HG02970 (cell line): ENCODE measurements around the gene COL9A1.

ENCODE experiments used
- ATAC-seq: cut with Tn5 transposase; IDR thresholded peaks from one replicate; pipeline ENCODE4 v1.9.1; 2021; ENCODE audit warnings: mild to moderate bottlenecking, moderate library complexity, moderate number of reproducible peaks; ENCODE audit not compliant: unreplicated experiment, low FRiP score

Gene COL9A1

DNA sequence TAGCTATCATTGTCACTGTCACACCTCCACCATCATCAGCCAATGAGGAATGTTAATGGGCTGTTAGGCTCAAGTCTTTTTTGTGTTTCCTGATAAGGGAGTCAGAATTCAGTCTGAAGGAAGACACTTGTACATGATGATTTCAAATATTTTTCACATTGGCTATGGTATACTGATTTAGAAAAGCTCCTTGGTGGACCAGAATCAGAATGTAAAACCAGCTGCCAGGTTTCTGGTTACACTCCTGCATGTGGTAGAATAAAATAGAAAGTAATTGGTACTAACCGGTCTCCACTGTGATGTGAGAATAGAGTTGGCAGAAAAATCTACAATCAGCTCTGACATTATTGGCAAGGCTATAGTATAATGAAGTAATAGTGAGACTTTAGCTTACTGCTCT is 10.7 kb downstream of the COL9A1 start:
- no peak for ATAC-seq

DNA sequence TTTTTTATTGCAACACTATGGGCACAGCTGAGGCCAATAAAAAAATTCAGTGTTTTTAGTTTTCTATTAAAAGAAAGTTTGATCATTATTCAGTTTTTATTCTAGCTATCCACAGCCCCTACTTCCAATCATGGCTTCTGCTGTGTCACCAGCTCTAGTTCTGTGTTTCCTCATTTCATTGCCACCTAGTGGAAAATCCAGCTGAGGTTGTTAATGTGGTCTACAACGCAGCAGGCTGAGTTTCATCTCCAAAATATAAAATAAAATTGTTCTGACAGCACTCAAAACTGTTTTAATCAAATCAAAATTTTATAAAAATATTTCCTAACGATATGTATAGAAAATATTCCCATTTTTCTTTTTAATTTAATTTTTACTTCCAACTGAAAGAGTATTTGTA is 13.6 kb downstream of the COL9A1 start:
- no peak for ATAC-seq

DNA sequence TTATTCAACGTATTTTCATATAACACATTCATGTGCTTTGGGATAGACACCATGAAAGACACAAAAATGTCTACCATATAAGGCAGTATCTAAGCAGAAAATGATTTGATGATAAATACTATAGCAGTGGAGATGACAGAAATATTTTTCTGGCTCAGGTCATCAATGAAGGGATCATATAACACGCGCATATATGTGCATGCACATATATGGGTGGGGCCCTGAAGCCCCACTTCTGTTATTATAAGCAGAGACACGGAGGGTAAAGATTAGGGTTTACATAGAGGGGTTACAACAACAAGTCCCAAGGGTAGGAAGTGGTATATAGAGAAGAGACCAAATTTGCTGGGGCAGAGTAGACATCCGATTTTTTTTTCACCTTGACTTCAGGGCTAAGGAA is 16.0 kb downstream of the COL9A1 start:
- ATAC-seq = no peak

DNA sequence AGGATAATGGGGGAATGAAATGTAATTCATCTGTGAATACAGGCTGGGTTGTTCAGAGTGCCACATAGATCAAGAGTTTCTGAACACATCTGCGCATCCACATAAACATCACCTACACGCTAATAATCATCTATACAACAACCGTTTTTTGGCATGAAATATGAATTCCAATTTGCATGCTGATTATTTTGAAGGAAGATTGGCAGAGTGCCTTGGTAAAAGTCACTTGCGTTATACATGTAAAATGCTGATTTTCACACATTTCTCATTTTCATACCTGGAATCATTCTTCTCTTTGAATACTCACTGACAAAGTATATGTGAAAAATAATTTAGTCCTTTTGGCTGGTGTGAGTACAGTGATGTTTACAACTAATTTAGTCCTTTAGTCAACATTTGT is 17.7 kb downstream of the COL9A1 start:
- ATAC-seq = no peak

- ATAC-seq = no peak
These were observed 19.9 kb downstream of the COL9A1 start for GRCh38 chr6:70282919-70283461.

DNA sequence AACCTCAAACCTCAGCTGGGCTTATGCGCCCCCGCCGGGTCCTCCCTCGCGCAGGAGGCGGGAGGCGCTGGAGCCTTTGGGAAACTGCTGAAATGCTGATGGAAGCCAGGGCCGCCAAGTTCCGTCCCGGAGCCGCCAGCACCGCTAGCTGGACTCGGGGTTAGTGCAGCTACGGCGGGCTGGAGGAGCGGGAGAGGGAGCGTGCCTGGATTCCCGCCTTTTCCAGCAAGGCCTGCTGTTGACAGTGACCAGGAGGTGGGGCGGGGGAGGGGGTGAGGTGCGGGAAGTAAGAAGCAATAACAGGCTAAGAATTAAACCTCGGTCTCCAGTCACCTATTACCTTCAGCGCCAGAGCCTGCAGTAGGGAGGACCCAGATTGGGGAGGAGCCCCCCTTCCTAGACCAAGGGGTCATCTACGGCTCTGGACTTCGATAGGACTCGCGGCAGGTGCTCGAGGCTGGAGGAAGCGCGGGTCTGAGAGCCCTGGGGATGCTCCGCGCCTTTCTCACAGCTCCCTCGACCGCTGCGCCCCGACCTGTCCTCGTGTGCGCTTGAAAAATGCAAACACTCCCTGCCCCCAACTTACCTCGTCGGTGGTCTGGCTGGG is 20.5 kb downstream of the COL9A1 start:
- no peak for ATAC-seq

- no peak for ATAC-seq
These were observed 21.0 kb downstream of the COL9A1 start for GRCh38 chr6:70281923-70282311.

DNA sequence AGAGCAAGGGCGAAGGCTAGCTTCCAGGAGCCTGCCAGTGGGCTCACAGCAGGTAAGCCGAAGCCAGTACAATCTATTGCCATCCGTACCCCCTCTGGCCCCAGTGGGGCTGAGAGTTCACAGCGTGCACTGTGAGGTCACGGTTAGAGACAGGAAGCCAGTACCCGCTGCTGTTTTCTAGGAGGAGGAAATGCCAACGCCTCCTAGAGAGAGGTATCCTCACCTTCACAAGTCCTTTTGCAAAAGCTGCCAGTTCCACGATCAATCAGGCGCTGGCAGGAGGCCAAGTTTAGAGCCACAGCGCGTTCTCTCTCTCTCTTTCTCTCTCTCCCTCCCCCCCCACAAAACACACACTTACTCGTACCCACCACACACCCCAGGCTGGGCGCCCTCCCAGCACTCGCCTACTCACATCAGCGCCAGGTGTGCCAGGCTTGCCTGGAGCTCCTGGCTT is 22.5 kb downstream of the COL9A1 start:
- ATAC-seq = no peak

GRCh38 chr6:70277470-70277869 is 25.4 kb downstream of the COL9A1 start:
- ATAC-seq = no peak

GRCh38 chr6:70274338-70274737 is 28.5 kb downstream of the COL9A1 start:
- ATAC-seq = no peak

DNA sequence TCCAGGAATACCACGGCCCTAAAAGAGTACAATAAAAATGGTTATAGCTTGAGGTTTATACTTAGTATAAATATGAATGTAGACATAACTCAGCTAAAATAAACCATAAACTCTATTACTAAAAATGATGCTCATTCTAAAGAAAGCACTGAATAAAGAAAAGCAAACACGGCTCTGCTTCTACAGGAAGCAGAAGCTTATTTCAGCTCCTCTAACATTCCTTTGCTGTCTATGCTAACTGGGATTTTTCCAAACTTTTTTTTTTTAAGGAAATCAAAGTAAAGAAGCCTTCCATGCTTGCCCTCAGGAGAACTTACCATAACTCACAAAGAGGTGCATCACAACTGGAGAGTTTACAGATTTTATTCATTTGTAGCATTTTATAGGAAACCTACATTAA is 30.8 kb downstream of the COL9A1 start:
- no peak for ATAC-seq

- ATAC-seq = no peak
These were observed 32.4 kb downstream of the COL9A1 start for GRCh38 chr6:70270287-70271005.

GRCh38 chr6:70266142-70266541 is 36.7 kb downstream of the COL9A1 start:
- ATAC-seq = no peak

GRCh38 chr6:70264306-70264705 is 38.6 kb downstream of the COL9A1 start:
- ATAC-seq = no peak

- ATAC-seq = no peak
These were observed 44.4 kb downstream of the COL9A1 start for GRCh38 chr6:70258483-70258882.

DNA sequence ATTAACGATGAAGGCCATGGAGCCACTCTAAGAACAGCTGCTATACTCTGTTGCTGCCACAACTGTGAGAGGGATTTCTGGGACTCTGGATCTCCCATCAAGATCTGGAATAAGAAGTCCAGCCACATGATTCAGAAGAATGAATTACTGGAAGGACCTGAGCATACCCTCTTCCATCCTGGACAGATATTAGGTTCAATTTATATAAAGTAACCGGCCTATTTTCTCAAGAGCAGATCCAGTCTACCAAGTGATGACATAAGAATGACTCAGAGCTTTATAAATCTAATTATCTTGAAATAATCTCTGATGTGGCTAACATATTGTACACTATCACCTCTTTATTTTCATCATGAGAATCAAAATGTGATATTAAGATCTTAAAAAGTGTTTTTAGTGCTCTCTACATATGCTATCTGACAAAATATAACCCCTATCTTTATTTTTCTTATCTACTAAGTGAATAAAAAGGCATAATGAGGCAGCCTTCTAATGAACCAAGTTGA is 45.1 kb downstream of the COL9A1 start:
- no peak for ATAC-seq

DNA sequence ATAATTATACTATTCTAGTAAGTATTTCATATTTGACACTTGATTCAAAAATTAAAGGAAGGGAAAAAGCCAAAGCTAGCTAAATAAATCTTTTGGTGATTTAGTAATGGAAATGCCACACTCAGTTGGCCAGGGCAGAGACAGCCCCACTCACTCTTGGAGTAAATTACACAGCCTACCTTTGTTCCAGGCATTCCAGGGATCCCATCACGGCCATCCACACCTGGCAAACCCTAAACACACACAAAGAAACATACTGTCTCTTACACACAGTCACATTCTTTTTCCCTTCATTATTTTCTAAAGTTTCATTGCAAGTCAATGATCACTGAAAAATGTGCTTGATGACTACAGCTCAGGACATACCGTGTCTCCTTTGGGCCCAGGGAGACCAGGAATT is 48.1 kb downstream of the COL9A1 start:
- no peak for ATAC-seq

- no peak for ATAC-seq
These were observed 49.0 kb downstream of the COL9A1 start for GRCh38 chr6:70253923-70254322.

GRCh38 chr6:70252604-70253003 is 50.3 kb downstream of the COL9A1 start:
- no peak for ATAC-seq

DNA sequence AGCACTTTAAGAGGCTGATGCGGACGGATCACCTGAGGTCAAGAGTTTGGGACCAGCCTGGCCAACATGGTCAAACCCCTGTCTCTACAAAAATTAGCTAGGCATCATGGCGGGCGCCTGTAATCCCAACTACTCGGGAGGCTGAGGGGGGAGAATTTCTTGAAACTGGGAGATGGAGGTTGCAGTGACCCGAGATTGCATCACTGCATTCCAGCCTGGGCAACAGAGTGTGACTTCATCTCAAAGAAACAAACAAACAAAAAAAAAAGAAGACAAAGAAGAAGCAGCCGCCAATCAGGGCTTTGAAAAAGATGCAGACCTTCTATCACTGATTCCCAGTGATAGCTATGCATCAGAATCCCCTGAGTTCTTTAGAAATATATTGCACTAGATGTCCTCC is 56.8 kb downstream of the COL9A1 start:
- no peak for ATAC-seq

GRCh38 chr6:70241991-70242420 is 60.9 kb downstream of the COL9A1 start:
- ATAC-seq = no peak

GRCh38 chr6:70241031-70241430 is 61.9 kb downstream of the COL9A1 start:
- no peak for ATAC-seq
